Activated T-helper 17 cell treated with anti-CD3 and anti-CD28 coated beads, Interleukin-2, amount 50 U/mL, for 72 hours (primary cell): ENCODE results near the gene BLVRA. TPM values are rescaled to one million over a fixed set of nuclear protein-coding genes. Genes with fewer than 3 reads are reported as not detected.

ENCODE experiments used
- ATAC-seq: fragments of 150-1000 bp; cut with Tn5 transposase; replicated peaks from 2 replicates; pipeline ENCODE4 v1.10.0; 2021; ENCODE audit warnings: mild to moderate bottlenecking, moderate library complexity
- H3K27ac Mint-ChIP-seq: one replicate; pipeline ENCODE4 v1.8.0; 2022; ENCODE audit warnings: mixed read lengths
- H3K27me3 Mint-ChIP-seq: one replicate; pipeline ENCODE4 v1.8.0; 2022; ENCODE audit warnings: mixed read lengths
- H3K36me3 Mint-ChIP-seq: one replicate; pipeline ENCODE4 v1.8.0; 2022; ENCODE audit warnings: low read depth, mild to moderate bottlenecking, mixed read lengths
- H3K4me1 Mint-ChIP-seq: one replicate; pipeline ENCODE4 v1.8.0; 2022; ENCODE audit warnings: mixed read lengths
- H3K4me3 Mint-ChIP-seq: one replicate; pipeline ENCODE4 v1.8.0; 2022; ENCODE audit warnings: mild to moderate bottlenecking, mixed read lengths
- H3K9me3 Mint-ChIP-seq: one replicate; pipeline ENCODE4 v1.8.0; 2022; ENCODE audit warnings: mixed read lengths
- total RNA-seq, 2 donors: library from RNA; stranded (reverse); gene quantifications; one replicate each; pipeline ENCODE4 v1.2.3, GENCODE V29; 2022

Gene BLVRA
- total RNA-seq, 2 donors from 2014 or later: 17.8 to 21.8 TPM

- Mint-ChIP-seq H3K36me3 (no peaks in the 10 kb centered on the region), H3K4me1 (peaks cover 5% of the 10 kb centered on the region), H3K4me3 (peak overlapping the region; percentile 77), H3K27ac (peak overlapping the region; percentile 83), H3K27me3 (no peaks in the 10 kb centered on the region), H3K9me3 (no peaks in the 10 kb centered on the region)
- peak; percentile 83 for ATAC-seq
Observed at GRCh38 chr7:43834463-43835251, 76.2 kb downstream of the BLVRA start.

- no peak for ATAC-seq
- Mint-ChIP-seq H3K9me3 (no peaks in the 10 kb centered on the region), H3K36me3 (no peaks in the 10 kb centered on the region), H3K4me1 (no peaks in the 10 kb centered on the region), H3K27ac (no peak overlapping the region), H3K27me3 (no peaks in the 10 kb centered on the region), H3K4me3 (peak overlapping the region; percentile 50)
Observed at GRCh38 chr7:43838201-43838658, 79.8 kb downstream of the BLVRA start.

- no peaks in the 10 kb centered on the region for H3K36me3 Mint-ChIP-seq
- H3K27me3 Mint-ChIP-seq: peaks cover 4% of the 10 kb centered on the region
- no peaks in the 10 kb centered on the region for H3K4me1 Mint-ChIP-seq
- no peak overlapping the region for H3K4me3 Mint-ChIP-seq
- no peak for ATAC-seq
- no peak overlapping the region for H3K27ac Mint-ChIP-seq
- no peaks in the 10 kb centered on the region for H3K9me3 Mint-ChIP-seq
Observed at GRCh38 chr7:43843296-43843695, 84.8 kb downstream of the BLVRA start.

- Mint-ChIP-seq H3K36me3 (no peaks in the 10 kb centered on the region), H3K4me3 (no peak overlapping the region), H3K4me1 (no peaks in the 10 kb centered on the region), H3K9me3 (no peaks in the 10 kb centered on the region), H3K27me3 (peaks cover 4% of the 10 kb centered on the region), H3K27ac (no peak overlapping the region)
- peak; percentile 87 for ATAC-seq
Observed at GRCh38 chr7:43844257-43844656, 85.8 kb downstream of the BLVRA start.

GRCh38 chr7:43844662-43845061, 86.2 kb downstream of the BLVRA start:
- ATAC-seq: peak; percentile 67
- Mint-ChIP-seq H3K27ac (no peak overlapping the region), H3K4me3 (no peak overlapping the region), H3K36me3 (no peaks in the 10 kb centered on the region), H3K27me3 (peaks cover 4% of the 10 kb centered on the region), H3K4me1 (no peaks in the 10 kb centered on the region), H3K9me3 (no peaks in the 10 kb centered on the region)

GRCh38 chr7:43847496-43847895, 89.0 kb downstream of the BLVRA start:
- peaks cover 4% of the 10 kb centered on the region for H3K27me3 Mint-ChIP-seq
- H3K4me1 Mint-ChIP-seq: no peaks in the 10 kb centered on the region
- H3K27ac Mint-ChIP-seq: no peak overlapping the region
- no peak for ATAC-seq
- no peaks in the 10 kb centered on the region for H3K9me3 Mint-ChIP-seq
- no peaks in the 10 kb centered on the region for H3K36me3 Mint-ChIP-seq
- no peak overlapping the region for H3K4me3 Mint-ChIP-seq

GRCh38 chr7:43849047-43849446, 90.6 kb downstream of the BLVRA start:
- Mint-ChIP-seq H3K9me3 (no peaks in the 10 kb centered on the region), H3K36me3 (no peaks in the 10 kb centered on the region), H3K4me1 (no peaks in the 10 kb centered on the region), H3K27me3 (peaks cover 4% of the 10 kb centered on the region), H3K27ac (no peak overlapping the region), H3K4me3 (no peak overlapping the region)
- ATAC-seq: no peak

GRCh38 chr7:43850348-43851116, 92.1 kb downstream of the BLVRA start:
- ATAC-seq: no peak
- H3K27ac Mint-ChIP-seq: no peak overlapping the region
- H3K9me3 Mint-ChIP-seq: no peaks in the 10 kb centered on the region
- peaks cover 7% of the 10 kb centered on the region for H3K27me3 Mint-ChIP-seq
- H3K36me3 Mint-ChIP-seq: no peaks in the 10 kb centered on the region
- H3K4me1 Mint-ChIP-seq: no peaks in the 10 kb centered on the region
- H3K4me3 Mint-ChIP-seq: no peak overlapping the region

- Mint-ChIP-seq H3K27ac (no peak overlapping the region), H3K4me1 (no peaks in the 10 kb centered on the region), H3K36me3 (no peaks in the 10 kb centered on the region), H3K9me3 (no peaks in the 10 kb centered on the region), H3K27me3 (peaks cover 7% of the 10 kb centered on the region), H3K4me3 (no peak overlapping the region)
- no peak for ATAC-seq
Observed at GRCh38 chr7:43851805-43852204, 93.3 kb downstream of the BLVRA start.

GRCh38 chr7:43855176-43855575, 96.7 kb downstream of the BLVRA start:
- H3K4me1 Mint-ChIP-seq: no peaks in the 10 kb centered on the region
- no peaks in the 10 kb centered on the region for H3K36me3 Mint-ChIP-seq
- ATAC-seq: no peak
- H3K4me3 Mint-ChIP-seq: no peak overlapping the region
- H3K27me3 Mint-ChIP-seq: peaks cover 3% of the 10 kb centered on the region
- H3K27ac Mint-ChIP-seq: no peak overlapping the region
- no peaks in the 10 kb centered on the region for H3K9me3 Mint-ChIP-seq

GRCh38 chr7:43856316-43856715, 97.8 kb downstream of the BLVRA start:
- Mint-ChIP-seq H3K27me3 (peaks cover 3% of the 10 kb centered on the region), H3K27ac (no peak overlapping the region), H3K9me3 (no peaks in the 10 kb centered on the region), H3K4me3 (no peak overlapping the region), H3K36me3 (no peaks in the 10 kb centered on the region), H3K4me1 (no peaks in the 10 kb centered on the region)
- ATAC-seq: no peak

Other genes with a start within 250 kb of the BLVRA start
- gene STK17A, start 175.6 kb upstream of the BLVRA start, total RNA-seq: 10 to 100 TPM; 47.6 to 71.7 TPM
- gene COA1, start 29.2 kb upstream of the BLVRA start, total RNA-seq: 10 to 100 TPM; 36.1 to 46.2 TPM
- 100 to 1,000 TPM in 1 of 2 donors, 10 to 100 TPM in 1; 68.0 to 113 TPM for gene MRPS24, start 110.8 kb downstream of the BLVRA start, total RNA-seq
- 10 to 100 TPM; 19.0 to 27.5 TPM for gene URGCP, start 147.9 kb downstream of the BLVRA start, total RNA-seq
- 1 to 10 TPM; 3.0 to 8.3 TPM for gene UBE2D4, start 167.8 kb downstream of the BLVRA start, total RNA-seq
- not detected for gene SPDYE1, start 239.2 kb downstream of the BLVRA start, total RNA-seq